PC-9 (cell line): ENCODE measurements around the gene TLE3.

Source experiments
- EZH2 ChIP-seq: fragments of 200-600 bp; sonication (generic); IDR thresholded peaks from 2 replicates; pipeline ENCODE4 v1.8.0; 2017; ENCODE audit warnings: antibody characterized with exemption, low read depth
- TF ChIP-seq, protein P1 (sequence below): fragments of 200-600 bp; sonication (generic); conservative IDR thresholded peaks from 2 replicates; pipeline ENCODE4 v1.6.1; 2017; ENCODE audit warnings: mixed run types, antibody characterized with exemption, mild to moderate bottlenecking, moderate library complexity

DNA sequence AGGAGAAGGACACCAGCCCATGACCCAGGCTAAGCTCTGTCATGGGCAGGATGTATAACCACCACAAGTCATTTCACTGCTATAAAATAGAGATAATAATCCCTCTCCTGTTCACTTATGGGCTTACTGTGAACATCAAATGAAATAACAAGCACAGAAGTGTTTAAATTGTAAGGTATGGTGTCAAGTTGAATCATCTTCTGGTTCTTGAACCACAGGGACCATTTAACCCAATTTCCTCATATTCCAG lies 44.3 kb upstream of the TLE3 start:
- TF ChIP-seq, protein P1, sequence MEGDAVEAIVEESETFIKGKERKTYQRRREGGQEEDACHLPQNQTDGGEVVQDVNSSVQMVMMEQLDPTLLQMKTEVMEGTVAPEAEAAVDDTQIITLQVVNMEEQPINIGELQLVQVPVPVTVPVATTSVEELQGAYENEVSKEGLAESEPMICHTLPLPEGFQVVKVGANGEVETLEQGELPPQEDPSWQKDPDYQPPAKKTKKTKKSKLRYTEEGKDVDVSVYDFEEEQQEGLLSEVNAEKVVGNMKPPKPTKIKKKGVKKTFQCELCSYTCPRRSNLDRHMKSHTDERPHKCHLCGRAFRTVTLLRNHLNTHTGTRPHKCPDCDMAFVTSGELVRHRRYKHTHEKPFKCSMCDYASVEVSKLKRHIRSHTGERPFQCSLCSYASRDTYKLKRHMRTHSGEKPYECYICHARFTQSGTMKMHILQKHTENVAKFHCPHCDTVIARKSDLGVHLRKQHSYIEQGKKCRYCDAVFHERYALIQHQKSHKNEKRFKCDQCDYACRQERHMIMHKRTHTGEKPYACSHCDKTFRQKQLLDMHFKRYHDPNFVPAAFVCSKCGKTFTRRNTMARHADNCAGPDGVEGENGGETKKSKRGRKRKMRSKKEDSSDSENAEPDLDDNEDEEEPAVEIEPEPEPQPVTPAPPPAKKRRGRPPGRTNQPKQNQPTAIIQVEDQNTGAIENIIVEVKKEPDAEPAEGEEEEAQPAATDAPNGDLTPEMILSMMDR: no peak
- no peak for TF ChIP-seq EZH2
